Stimulated activated CD8-positive, alpha-beta memory T cell treated with anti-CD3 and anti-CD28 coated beads, Interleukin-15, amount 100 ng/mL, for 48 hours (primary cell): Measurements from ENCODE around the gene TMPRSS2.
"Not testable (repeated sequence)": the region's sequence is repeated elsewhere in the genome, so short reads cannot be mapped to it uniquely, and the experiment has no call there.

Experiments
- DNase-seq, 2 donors: peaks; one replicate each; pipeline ENCODE4 v3.0.0-alpha.2; 2020; ENCODE audit warnings: low read depth in 2 of 2

TMPRSS2 gene

DNA sequence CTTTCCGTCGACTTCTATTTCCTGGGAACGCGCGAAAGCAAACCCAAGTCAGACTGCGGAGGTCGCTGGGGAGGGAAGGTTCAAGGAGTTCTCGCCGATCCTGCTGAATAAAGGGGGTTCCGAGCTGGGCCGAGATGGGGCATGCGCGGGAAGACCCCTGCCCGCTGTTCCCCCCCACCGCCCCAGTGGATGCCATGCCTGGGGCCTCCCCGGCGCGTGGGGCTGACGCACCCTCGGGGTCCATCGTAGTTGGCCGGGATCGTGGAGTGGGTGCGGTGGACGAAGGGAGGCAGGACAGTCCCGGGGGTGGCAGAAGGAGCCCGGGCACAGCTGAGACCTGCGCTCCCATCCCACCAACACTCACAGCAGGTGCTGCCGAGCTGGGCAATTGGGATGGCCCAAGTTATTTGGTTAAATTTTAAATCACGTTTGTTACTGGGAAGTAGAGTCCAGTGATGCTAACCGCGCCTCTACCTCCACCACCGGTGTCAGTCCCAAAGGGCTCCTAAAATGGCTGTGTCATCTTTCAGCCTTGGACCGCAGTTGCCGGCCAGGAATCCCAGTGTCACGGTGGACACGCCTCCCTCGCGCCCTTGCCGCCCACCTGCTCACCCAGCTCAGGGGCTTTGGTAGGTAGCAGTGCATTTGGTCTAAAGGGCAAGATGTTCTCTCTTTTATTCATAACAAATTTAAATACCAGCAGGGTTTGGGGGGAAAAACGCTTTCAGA, 81.1 kb downstream of the TMPRSS2 start:
- no peak for DNase-seq

DNA sequence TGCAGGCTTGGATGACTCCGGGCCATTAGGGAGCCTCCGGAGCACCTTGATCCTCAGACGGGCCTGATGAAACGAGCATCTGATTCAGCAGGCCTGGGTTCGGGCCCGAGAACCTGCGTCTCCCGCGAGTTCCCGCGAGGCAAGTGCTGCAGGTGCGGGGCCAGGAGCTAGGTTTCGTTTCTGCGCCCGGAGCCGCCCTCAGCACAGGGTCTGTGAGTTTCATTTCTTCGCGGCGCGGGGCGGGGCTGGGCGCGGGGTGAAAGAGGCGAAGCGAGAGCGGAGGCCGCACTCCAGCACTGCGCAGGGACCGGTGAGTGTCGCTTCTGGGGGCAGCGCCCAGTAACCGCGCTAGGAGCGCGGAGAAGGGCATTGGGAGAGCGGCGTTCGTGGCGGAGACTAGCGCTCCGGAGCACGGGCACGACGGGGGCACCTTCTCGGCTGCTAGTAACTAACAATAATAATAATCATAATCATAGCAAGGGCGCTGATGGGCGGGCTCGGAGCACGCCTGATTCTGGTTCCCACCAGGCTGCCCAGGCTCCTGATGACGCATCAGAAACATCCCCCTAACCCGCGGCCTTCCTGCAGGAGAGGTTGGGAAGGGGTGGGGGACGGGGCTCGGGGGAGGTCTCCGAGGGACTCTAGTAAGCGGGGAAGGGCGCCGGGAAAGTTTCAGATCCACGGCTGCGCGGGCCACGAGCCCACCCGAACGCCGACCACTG, 81.8 kb downstream of the TMPRSS2 start, which contains the start of gene MX1:
Gene MX1 (plus strand): TSS at position 286 of the 722 bp plus-strand sequence. CDS start 5,832 bp downstream, outside the sequence.
- DNase-seq, result peak; percentile 64 to 79

DNA sequence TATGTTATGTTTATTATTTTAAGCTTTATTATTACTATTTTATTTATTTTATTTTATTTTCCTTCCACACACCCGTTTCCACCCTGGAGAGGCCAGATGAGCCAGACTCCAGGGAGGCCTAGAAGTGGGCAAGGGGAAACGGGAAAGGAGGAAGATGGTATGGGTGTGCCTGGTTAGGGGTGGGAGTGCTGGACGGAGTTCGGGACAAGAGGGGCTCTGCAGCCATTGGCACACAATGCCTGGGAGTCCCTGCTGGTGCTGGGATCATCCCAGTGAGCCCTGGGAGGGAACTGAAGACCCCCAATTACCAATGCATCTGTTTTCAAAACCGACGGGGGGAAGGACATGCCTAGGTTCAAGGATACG, 82.4 kb downstream of the TMPRSS2 start:
- DNase-seq, result no peak

DNA sequence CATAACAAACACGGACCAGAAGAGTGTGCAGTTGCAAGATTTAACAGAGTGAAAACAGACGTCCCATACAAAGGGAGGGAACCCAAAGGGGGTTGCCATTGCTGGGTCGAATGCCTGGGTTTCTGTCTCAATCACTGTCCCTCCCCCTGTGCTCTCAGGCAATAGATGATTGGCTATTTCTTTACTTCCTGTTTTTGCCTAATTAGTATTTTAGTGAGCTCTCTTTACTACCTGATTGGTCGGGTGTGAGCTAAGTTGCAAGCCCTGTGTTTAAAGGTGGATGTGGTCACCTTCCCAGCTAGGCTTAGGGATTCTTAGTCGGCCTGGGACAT, 84.7 kb downstream of the TMPRSS2 start:
- not testable (repeated sequence) for DNase-seq

DNA sequence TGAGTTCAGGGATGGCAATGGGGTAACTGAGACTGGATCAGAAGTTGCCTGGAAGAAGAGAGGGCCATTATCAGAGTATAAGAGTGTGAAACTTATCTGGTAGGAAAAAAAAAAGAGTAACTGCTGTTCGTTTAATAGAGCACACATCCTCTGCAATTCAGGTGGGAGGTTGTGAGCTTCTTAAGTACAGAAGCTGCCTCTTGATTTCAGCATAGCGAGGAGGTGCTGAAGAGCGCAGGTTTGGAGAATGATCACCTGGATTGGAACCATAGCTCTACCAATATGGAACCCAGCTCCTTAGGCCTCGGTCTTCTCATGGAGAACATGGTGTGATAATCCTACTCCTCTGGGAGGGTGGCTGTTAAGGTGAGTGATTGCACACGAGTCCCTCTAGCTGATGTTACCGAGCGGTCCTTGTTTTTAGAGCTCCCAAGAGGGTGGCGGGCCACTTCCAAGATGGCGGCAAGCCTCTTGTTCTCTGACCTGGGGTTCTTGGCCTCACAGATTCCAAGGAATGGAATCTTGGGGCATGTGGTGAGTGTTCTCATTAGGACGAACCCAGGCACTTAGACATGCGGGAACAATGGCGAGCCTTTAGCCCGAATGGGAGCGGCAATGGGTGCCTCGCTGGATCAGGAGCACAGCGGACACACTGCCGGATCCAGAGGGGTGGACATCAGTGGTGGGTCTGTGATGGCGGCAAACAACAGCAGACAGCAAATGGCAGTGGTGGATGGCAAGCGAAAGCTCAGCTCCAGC, 85.2 kb downstream of the TMPRSS2 start:
- no peak for DNase-seq

DNA sequence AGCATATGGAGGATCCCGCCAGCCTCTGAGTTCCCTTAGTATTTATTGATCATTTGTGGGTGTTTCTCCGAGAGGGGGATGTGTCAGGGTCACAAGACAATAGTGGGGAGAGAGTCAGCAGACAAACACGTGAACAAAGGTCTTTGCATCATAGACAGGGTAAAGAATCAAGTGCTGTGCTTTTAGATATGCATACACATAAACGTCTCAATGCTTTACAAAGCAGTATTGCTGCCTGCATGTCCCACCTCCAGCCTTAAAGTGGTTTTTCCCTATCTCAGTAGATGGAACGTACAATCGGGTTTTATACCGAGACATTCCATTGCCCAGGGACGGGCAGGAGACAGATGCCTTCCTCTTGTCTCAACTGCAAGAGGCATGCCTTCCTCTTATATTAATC, 87.0 kb downstream of the TMPRSS2 start:
- DNase-seq, result not testable (repeated sequence)

DNA sequence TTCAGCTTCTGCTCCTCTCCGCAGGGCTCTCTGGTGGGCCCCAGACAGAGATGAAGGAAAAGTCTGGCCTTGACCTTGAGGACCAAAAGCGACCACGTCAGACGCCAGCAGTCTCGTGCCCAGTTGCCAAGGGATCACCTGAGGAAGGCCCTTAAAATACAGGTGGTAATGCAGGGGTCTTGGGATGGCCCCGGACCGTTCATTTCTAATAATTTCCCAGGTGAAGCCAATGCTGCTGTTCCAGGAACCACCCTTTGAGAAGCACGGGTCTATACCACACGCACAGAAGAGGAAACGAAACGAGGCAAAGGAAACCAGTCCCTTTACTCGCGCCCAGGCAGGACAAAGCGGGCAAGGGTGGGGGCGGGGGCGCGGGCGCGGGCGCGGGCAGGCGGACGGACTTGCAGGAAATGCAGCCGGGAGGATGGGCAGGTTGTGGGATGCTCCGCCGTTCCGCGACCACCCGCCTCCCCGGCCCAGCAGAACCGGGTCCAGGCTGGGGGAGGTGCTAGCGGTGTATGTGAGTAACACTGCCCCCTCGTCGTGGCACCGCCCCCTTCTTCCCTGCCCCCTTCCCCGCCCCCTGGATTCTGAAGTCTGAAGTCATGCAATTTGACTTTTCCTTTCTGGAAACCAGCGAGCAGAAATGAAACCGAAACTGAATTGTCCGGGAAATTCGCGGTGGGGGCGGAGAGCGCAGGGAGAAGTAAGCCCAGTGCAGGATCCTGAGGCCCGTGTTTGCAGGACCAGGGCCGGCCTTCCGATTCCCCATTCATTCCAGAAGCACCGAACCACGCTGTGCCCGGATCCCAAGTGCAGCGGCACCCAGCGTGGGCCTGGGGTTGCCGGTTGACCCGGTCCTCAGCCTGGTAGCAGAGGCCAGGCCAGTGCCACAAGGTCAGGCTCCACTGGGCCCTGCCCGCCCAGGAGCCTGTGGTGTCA, 87.8 kb downstream of the TMPRSS2 start:
- DNase-seq, result peak; percentile 15 to 24

DNA sequence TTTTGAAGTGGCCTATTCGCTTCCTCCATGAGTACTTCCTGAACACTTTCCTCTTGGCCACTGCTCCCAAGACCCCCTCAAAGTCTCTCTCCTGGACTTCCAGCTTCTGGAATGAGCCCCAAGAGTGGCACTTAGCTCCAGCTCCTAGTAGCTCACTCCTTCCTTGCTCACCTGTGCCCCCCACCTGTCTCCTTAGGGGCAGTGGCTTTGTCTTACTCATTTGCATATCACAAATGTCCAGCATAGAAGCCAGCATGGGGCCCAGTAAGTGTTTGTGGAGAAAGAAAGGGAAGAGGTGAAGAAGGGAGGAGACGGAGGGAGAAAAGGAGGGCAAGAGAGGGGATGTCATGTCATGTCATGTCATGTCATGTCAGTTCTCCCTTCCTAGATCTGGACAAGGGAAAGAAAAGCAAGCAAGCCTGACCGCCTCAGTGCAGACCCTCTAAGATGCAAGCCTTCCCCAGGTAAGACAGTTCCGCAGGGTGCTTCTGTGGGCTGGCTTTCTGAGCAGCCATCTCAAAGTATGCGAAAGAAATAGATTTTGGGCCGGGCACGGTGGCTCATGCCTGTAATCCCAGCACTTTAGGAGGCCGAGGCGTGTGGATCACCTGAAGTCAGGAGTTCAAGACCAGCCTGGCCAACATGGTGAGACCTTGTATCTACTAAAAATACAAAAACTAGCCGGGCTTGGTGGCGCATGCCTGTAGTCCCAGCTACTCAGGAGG, 88.8 kb downstream of the TMPRSS2 start:
- DNase-seq, result no peak

DNA sequence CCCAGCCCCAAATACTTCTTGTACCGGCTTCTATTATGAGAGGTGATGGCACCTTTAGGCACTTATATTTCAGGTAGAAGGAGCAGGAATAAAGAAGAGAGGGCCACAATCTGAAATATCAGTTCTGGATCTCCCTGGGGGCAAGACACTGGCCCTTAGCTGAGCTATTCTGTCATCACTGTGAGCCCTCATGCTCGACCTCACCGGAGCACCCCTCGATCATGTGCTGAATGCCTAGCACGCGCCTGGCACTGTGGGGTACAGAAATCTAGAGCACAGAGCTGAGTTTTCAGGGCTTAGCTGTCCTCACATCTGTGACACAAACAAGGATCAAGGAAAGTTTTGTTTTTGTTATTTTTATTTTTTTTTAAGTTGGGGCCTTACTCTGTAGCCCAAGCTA, 89.6 kb downstream of the TMPRSS2 start:
- no peak for DNase-seq

DNA sequence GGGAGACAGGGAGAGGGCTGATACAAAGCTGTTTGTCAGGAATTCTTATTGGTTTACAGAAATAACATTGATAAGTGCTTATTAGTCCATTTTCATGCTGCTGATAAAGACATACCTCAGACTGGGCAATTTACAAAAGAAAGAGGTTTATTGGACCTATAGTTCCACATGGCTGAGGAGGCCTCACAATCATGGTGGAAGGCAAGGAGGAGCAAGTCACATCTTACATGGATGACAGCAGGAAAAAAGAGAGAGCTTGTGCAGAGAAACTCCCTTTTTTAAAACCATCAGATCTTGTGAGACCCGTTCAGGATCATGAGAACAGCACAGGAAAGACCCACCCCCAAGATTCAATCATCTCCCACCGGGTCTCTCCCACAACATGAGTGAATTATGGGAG, 90.5 kb downstream of the TMPRSS2 start:
- not testable (repeated sequence) for DNase-seq
